Mucosa of descending colon (tissue), 3 donors: ENCODE results near the gene OSBPL5. TPM values are rescaled to one million over a fixed set of nuclear protein-coding genes. Genes with fewer than 3 reads are reported as not detected.

ENCODE experiments used
- ATAC-seq: fragments of 200-7000 bp; cut with Tn5 transposase; one replicate; pipeline ENCODE4 v1.9.1; 2020; ENCODE audit warnings: mild to moderate bottlenecking, moderate library complexity
- DNase-seq, 3 donors: peaks; one replicate each; pipeline ENCODE4 v3.0.0-alpha.2; 2020
- H3K36me3 ChIP-seq: fragments of 200-600 bp; one replicate; pipeline ENCODE4 v1.8.0; 2021; ENCODE audit warnings: low read depth, mild to moderate bottlenecking
- H3K4me1 ChIP-seq: fragments of 200-600 bp; one replicate; pipeline ENCODE4 v1.8.0; 2021; ENCODE audit warnings: low read depth, mild to moderate bottlenecking
- H3K4me3 ChIP-seq: fragments of 200-600 bp; one replicate; pipeline ENCODE4 v1.8.0; 2021; ENCODE audit warnings: mild to moderate bottlenecking
- H3K9me3 ChIP-seq: fragments of 200-600 bp; one replicate; pipeline ENCODE4 v1.8.0; 2021; ENCODE audit warnings: mild to moderate bottlenecking
- CTCF ChIP-seq: fragments of 200-600 bp; IDR thresholded peaks from one replicate; pipeline ENCODE4 v1.8.0; 2022; ENCODE audit warnings: antibody characterized with exemption, mild to moderate bottlenecking
- intact Hi-C, 2 donors: fragments of 100-400 bp; cut with DNase I in 1 of 2; cut with micrococcal nuclease in 1 of 2; formaldehyde crosslinking; loops; one replicate each; pipeline versions ENCODE4 v1.11.0 to v1.11.1; 2022; cut with DNase I, micrococcal nuclease
- total RNA-seq, 3 donors: library from RNA; stranded (reverse); fragmentation: NEBNext Ultra II Directional in 2 of 3; extraction: Animal tissue kit (Norgen Biotek cat#: 25700) in 2 of 3; gene quantifications; one replicate each; pipeline versions ENCODE4 v1.2.1 to v1.2.4, GENCODE V29; 2021 to 2023
- donor health status: DM: no; HTN: no; CAD: no; lungs with moderate emphysema.
- donor health status: DM: no; HTN: no; CAD: no.
- donor health status: DM: no; HTN: yes; CAD: no.

Gene OSBPL5
- total RNA-seq, 3 donors from 2014 or later, result 43.6 to 64.1 (median 52.4) TPM

DNA sequence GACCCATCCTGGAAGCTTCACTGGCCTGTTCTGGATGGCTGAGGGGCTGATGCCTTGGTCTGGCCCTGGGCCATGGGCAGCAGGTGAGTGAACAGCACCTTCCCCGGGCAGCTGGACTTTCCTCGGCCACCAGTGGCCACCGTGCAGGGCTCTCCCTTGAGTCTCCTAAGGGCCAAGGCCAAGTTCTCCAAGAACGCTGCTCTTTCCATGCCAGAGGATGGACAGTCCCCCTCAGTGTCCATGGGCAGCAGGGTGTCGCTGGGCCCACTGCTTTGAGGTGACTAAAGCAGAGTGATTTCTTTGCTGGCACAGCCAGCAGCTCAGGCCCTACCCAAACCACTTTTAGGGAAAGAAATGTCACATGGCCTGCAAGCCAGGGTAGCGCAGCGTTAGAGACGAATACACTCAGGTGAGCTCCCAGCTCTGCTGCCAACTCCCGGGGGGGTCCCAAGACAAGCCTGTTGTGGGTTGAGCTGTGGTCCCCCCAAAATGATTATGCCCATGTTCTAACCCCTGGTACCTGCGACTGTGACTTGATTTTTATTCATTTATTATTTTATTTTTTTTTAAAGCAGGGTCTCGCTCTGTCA, 104.6 kb downstream of the OSBPL5 start:
- ATAC-seq, result no peak
- Histone ChIP-seq H3K36me3 (no peaks in the 10 kb centered on the region), H3K4me1 (peaks cover 11% of the 10 kb centered on the region), H3K9me3 (no peaks in the 10 kb centered on the region), H3K4me3 (no peak overlapping the region)
- DNase-seq, result no peak
- no peak for TF ChIP-seq CTCF
- intact Hi-C loops, result no loop called here

GRCh38 chr11:3058753-3059664, 106.1 kb downstream of the OSBPL5 start:
- ATAC-seq, result no peak
- Histone ChIP-seq H3K36me3 (no peaks in the 10 kb centered on the region), H3K9me3 (no peaks in the 10 kb centered on the region), H3K4me1 (peaks cover 11% of the 10 kb centered on the region), H3K4me3 (no peak overlapping the region)
- DNase-seq, result no peak
- TF ChIP-seq CTCF, result no peak
- intact Hi-C loops, result no loop called here

- TF ChIP-seq CTCF, result no peak
Measured at GRCh38 chr11:3057069-3057963, 107.8 kb downstream of the OSBPL5 start, which contains the start of gene CARS1. TSS of gene CARS1 (minus strand) at chr11:3057423. CDS start at chr11:3057367, 56 bp downstream.

GRCh38 chr11:3056296-3057068, 108.6 kb downstream of the OSBPL5 start:
- no peak for TF ChIP-seq CTCF
- H3K36me3 ChIP-seq, result no peaks in the 10 kb centered on the region
- H3K9me3 ChIP-seq, result no peaks in the 10 kb centered on the region
- intact Hi-C loops, result no loop called here
- H3K4me1 ChIP-seq, result peaks cover 9% of the 10 kb centered on the region
- H3K4me3 ChIP-seq, result peak overlapping the region; percentile 51
- ATAC-seq (peak; percentile 50), DNase-seq (peak in 2 of 3 donors; percentile 28 to 55)

More at GRCh38 chr11:3057069-3057963, 107.8 kb downstream of the OSBPL5 start, which contains the start of gene CARS1:
- Histone ChIP-seq H3K9me3 (no peaks in the 10 kb centered on the region), H3K4me3 (peak within 1 kb of the TSS; percentile 51), H3K4me1 (peaks cover 9% of the 10 kb centered on the region), H3K36me3 (no peaks in the 10 kb centered on the region)
- ATAC-seq (peak; percentile 98), DNase-seq (peak; percentile 96 to 98 (median 97))
- intact Hi-C loops, result no loop called here

DNA sequence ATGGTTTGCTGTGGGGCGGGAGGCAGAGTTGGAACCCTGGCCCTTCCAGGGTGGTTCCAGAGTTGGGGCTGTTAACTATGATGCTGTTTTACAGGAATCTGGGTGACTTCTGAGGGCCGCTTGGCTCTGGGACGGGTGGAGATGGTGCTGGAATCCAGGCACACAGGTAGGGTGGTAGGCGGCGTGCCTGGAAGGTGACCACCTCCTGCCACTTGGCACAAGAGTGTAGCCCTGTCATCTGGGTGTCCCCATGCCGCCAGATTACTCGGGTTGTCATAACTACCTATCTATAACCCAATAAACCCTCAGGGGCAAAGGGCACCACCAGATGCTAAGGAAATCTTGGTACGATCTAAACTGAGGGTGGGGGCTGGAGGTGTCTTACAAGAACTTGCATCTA, 109.2 kb downstream of the OSBPL5 start:
- DNase-seq, result peak in 1 of 3 donors; percentile 37
- ATAC-seq, result peak; percentile 36
- intact Hi-C loops, result no loop called here
- Histone ChIP-seq H3K4me1 (peaks cover 9% of the 10 kb centered on the region), H3K4me3 (no peak overlapping the region), H3K36me3 (no peaks in the 10 kb centered on the region), H3K9me3 (no peaks in the 10 kb centered on the region)
- TF ChIP-seq CTCF, result no peak
